ENCODE measurements around the gene FAM47E.

Gene FAM47E

GRCh38 chr4:76226418-76226817 is 25.1 kb upstream of the FAM47E start:
- no peak for DNase-seq (ENCODE audit: low read depth)
- H3K4me3 ChIP-seq (ENCODE audit: control insufficient read depth, low read depth, low read length) = no peak overlapping the region
- no peak for TF ChIP-seq CTCF (conservative IDR thresholded peaks at IDR 0.05; ENCODE audit: control insufficient read depth, insufficient read depth, low read depth, low read length)

- peak; percentile 17 for DNase-seq (ENCODE audit: low read depth)
- no peak for TF ChIP-seq CTCF (conservative IDR thresholded peaks at IDR 0.05; ENCODE audit: control insufficient read depth, insufficient read depth, low read depth, low read length)
- H3K4me3 ChIP-seq (ENCODE audit: control insufficient read depth, low read depth, low read length) = no peak overlapping the region
Measured at GRCh38 chr4:76232681-76233080, 18.8 kb upstream of the FAM47E start.

GRCh38 chr4:76233083-76233482 is 18.4 kb upstream of the FAM47E start:
- no peak overlapping the region for H3K4me3 ChIP-seq (ENCODE audit: control insufficient read depth, low read depth, low read length)

GRCh38 chr4:76233529-76233928 is 18.0 kb upstream of the FAM47E start:
- DNase-seq (ENCODE audit: low read depth) = no peak
- H3K4me3 ChIP-seq (ENCODE audit: control insufficient read depth, low read depth, low read length) = no peak overlapping the region
- no peak for TF ChIP-seq CTCF (conservative IDR thresholded peaks at IDR 0.05; ENCODE audit: control insufficient read depth, insufficient read depth, low read depth, low read length)

More at GRCh38 chr4:76233083-76233482, 18.4 kb upstream of the FAM47E start:
- DNase-seq (ENCODE audit: low read depth) = no peak
- no peak for TF ChIP-seq CTCF (conservative IDR thresholded peaks at IDR 0.05; ENCODE audit: control insufficient read depth, insufficient read depth, low read depth, low read length)

GRCh38 chr4:76233967-76234678 is 17.4 kb upstream of the FAM47E start:
- no peak for DNase-seq (ENCODE audit: low read depth)
- no peak for TF ChIP-seq CTCF (conservative IDR thresholded peaks at IDR 0.05; ENCODE audit: control insufficient read depth, insufficient read depth, low read depth, low read length)
- H3K4me3 ChIP-seq (ENCODE audit: control insufficient read depth, low read depth, low read length) = no peak overlapping the region

- no peak overlapping the region for H3K4me3 ChIP-seq (ENCODE audit: control insufficient read depth, low read depth, low read length)
- no peak for TF ChIP-seq CTCF (conservative IDR thresholded peaks at IDR 0.05; ENCODE audit: control insufficient read depth, insufficient read depth, low read depth, low read length)
Measured at GRCh38 chr4:76234679-76235044, 16.9 kb upstream of the FAM47E start.

GRCh38 chr4:76235407-76235806 is 16.1 kb upstream of the FAM47E start:
- TF ChIP-seq CTCF (conservative IDR thresholded peaks at IDR 0.05; ENCODE audit: control insufficient read depth, insufficient read depth, low read depth, low read length) = no peak
- no peak for DNase-seq (ENCODE audit: low read depth)
- H3K4me3 ChIP-seq (ENCODE audit: control insufficient read depth, low read depth, low read length) = no peak overlapping the region

More at GRCh38 chr4:76234679-76235044, 16.9 kb upstream of the FAM47E start:
- no peak for DNase-seq (ENCODE audit: low read depth)
